Neural cell (in vitro differentiated cells): ENCODE measurements around the gene METTL6.

ENCODE experiments used
- CTCF ChIP-seq: fragments of 450-650 bp; IDR thresholded peaks from 2 replicates; pipeline ENCODE4 v1.5.1; 2014; ENCODE audit warnings: antibody characterized with exemption, mild to moderate bottlenecking, moderate library complexity; ENCODE audit not compliant: poor library complexity, severe bottlenecking
- EP300 ChIP-seq: fragments of 450-650 bp; conservative IDR thresholded peaks from 2 replicates; pipeline ENCODE4 v1.6.1; 2014; ENCODE audit warnings: antibody characterized with exemption, mild to moderate bottlenecking, moderate library complexity; ENCODE audit not compliant: poor library complexity, severe bottlenecking
- EZH2 ChIP-seq: fragments of 200-600, 300-800 bp; shearing (Covaris generic), sonication (generic); IDR thresholded peaks from 2 replicates; pipeline ENCODE4 v1.6.1; 2014; ENCODE audit warnings: antibody characterized with exemption, low read length, borderline replicate concordance, mild to moderate bottlenecking; ENCODE audit not compliant: insufficient read depth, poor library complexity, severe bottlenecking
- MXI1 ChIP-seq: fragments of 450-650 bp; conservative IDR thresholded peaks from 2 replicates; pipeline ENCODE4 v1.6.1; 2014; ENCODE audit warnings: antibody characterized with exemption, mild to moderate bottlenecking; ENCODE audit not compliant: poor library complexity, severe bottlenecking
- RAD21 ChIP-seq: fragments of 450-650 bp; conservative IDR thresholded peaks from 2 replicates; pipeline ENCODE4 v1.6.1; 2014; ENCODE audit warnings: antibody characterized with exemption, mild to moderate bottlenecking, moderate library complexity
- REST ChIP-seq: IDR thresholded peaks from 2 replicates; pipeline ENCODE4 v1.6.1; 2012; ENCODE audit warnings: borderline replicate concordance
- SMC3 ChIP-seq: fragments of 450-650 bp; conservative IDR thresholded peaks from 2 replicates; pipeline ENCODE4 v1.6.1; 2014; ENCODE audit warnings: antibody characterized with exemption, mild to moderate bottlenecking, moderate library complexity; ENCODE audit not compliant: poor library complexity
- TAF1 ChIP-seq: IDR thresholded peaks from 2 replicates; pipeline ENCODE4 v1.6.1; 2012; ENCODE audit warnings: low read depth

- no peak for TF ChIP-seq CTCF
- no peak for TF ChIP-seq EZH2
- no peak for TF ChIP-seq RAD21
- no peak for TF ChIP-seq REST
- TF ChIP-seq EP300 = no peak
- no peak for TF ChIP-seq TAF1
- TF ChIP-seq MXI1 = no peak
- no peak for TF ChIP-seq SMC3
These were observed 39.6 kb downstream of the METTL6 start for GRCh38 chr3:15387735-15388134.
